Nephron progenitor cell (in vitro differentiated cells): Measurements from ENCODE around the gene GSC2.
A peak's percentile ranks its signal among the peaks of the same experiment; 100 is the strongest.

ENCODE experiments used
- DNase-seq: peaks from one replicate; pipeline ENCODE4 v3.0.0; 2021
- H3K27ac Mint-ChIP-seq: 2 replicates; pipeline ENCODE4 v1.8.0; 2021; ENCODE audit warnings: mild to moderate bottlenecking, moderate library complexity, mixed read lengths
- H3K27me3 Mint-ChIP-seq: 2 replicates; pipeline ENCODE4 v1.8.0; 2021; ENCODE audit warnings: mild to moderate bottlenecking, low read depth, mixed read lengths; ENCODE audit not compliant: poor library complexity
- H3K36me3 Mint-ChIP-seq: 2 replicates; pipeline ENCODE4 v1.8.0; 2021; ENCODE audit warnings: low read depth, mixed read lengths
- H3K4me1 Mint-ChIP-seq: 2 replicates; pipeline ENCODE4 v1.8.0; 2021; ENCODE audit warnings: mixed read lengths
- H3K4me3 Mint-ChIP-seq: 2 replicates; pipeline ENCODE4 v1.8.0; 2021; ENCODE audit warnings: mild to moderate bottlenecking, moderate library complexity, mixed read lengths
- H3K9me3 Mint-ChIP-seq: 2 replicates; pipeline ENCODE4 v1.8.0; 2021; ENCODE audit warnings: mild to moderate bottlenecking, moderate library complexity, mixed read lengths
- CTCF ChIP-seq: fragments of 200-600 bp; sonication (generic); IDR thresholded peaks from 2 replicates; pipeline ENCODE4 v1.5.0; 2021; ENCODE audit warnings: antibody characterized with exemption

The GSC2 gene

DNA sequence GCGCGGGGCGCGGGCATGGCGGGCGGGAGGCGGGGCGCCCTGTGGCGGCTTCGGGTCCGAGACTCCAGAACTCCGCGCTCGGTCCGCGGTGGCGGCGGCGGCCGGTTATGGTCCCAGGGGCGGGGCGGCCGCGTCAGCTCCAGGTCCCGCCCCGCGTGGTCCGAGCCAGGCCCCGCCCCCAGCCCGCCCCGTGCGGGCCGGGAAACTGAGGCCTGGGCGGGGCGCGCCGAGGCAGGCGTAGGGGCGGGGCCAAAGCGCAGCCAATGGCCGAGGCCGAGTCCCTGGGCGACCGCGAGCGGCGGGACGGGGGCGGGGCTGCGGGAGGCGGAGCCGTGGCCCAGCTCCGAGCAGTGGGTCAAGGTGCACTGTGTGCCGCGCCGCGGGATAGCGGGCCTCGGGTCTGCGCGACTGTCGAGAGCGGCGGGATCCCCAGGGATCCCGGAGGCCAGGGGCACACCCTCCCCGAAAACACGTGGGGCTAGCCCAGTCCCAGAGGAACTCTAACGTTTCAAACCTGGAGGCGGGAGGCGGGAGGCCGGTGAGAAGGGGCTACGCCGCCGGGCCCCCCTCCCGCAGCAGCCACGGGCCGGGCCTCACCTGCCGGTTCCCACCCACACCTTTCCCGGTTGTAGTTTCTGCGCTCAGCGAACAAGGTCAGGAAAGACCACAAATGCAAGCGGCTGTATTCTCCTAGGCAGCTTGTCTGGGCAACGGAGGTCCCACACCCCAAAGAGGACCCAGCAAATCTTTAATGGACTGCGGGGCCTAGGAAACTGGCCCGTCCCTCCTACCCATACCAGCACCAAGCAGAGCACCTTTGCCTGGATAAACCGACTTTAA lies 28.8 kb upstream of the GSC2 start, which contains the start of gene SLC25A1:
SLC25A1 (minus strand) TSS at position 80 of the 840 bp plus-strand sequence; CDS start at position 17, 63 bp downstream.
- DNase-seq, result peak; percentile 91
- peak within 1 kb of the TSS; percentile 71 for H3K27ac Mint-ChIP-seq
- TF ChIP-seq CTCF, result no peak
- peaks cover 31% of the 10 kb centered on the region for H3K4me1 Mint-ChIP-seq
- H3K4me3 Mint-ChIP-seq, result peak within 1 kb of the TSS; percentile 87
- no peaks in the 10 kb centered on the region for H3K36me3 Mint-ChIP-seq
- H3K27me3 Mint-ChIP-seq, result peaks cover 3% of the 10 kb centered on the region
- no peaks in the 10 kb centered on the region for H3K9me3 Mint-ChIP-seq

- Mint-ChIP-seq H3K9me3 (no peaks in the 10 kb centered on the region), H3K4me1 (peaks cover 37% of the 10 kb centered on the region)
- peak; percentile 73 for DNase-seq
These were observed 28.1 kb upstream of the GSC2 start for GRCh38 chr22:19178065-19178656.

DNA sequence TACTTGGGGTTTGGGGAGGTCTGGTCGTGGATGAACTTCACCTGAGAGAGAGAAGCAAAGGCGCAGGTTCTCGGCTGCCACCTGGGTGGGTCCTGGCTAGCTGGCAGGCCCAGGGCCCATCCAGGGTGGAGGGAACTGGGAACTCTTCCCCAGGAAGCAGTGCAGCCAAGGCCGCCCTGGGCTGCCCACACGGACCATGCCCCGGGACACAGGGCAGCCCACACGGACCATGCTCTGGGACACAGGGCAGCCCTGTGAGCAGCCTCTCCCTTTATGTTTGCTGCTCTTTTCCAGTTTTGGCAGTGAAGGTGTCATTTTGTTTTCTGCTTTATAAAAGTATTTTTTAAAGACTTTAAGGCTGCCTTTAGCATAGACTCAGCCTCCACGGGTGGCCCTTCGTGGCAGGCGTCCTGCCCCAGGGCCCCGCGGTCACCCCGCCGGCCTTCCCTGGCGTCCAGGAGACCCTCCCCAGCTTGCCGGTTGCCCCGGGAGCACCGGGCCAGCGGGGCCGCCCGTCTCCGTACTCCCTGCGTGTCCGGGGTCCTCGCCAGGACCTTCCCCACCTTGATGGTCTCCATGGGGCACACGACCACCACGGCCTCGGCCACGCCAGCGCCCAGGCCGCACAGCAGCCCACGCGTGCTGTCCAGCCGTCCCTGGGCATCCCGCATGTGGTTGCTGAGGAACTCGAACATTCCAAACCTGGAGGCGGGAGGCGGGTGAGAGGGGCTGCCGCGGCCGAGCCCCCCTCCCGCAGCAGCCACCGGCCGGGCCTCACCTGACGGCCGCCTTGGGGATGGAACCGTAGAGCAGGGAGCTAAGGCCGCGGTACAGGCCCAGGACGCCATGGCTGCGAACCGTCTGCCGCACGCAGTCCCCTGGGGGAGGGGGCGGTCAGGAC lies 27.3 kb upstream of the GSC2 start:
- H3K27me3 Mint-ChIP-seq, result peaks cover 3% of the 10 kb centered on the region
- DNase-seq, result no peak

More at GRCh38 chr22:19178065-19178656, 28.1 kb upstream of the GSC2 start:
- peak overlapping the region; percentile 79 for H3K4me3 Mint-ChIP-seq
- peaks cover 3% of the 10 kb centered on the region for H3K27me3 Mint-ChIP-seq
- no peak overlapping the region for H3K27ac Mint-ChIP-seq
- TF ChIP-seq CTCF, result no peak
- no peaks in the 10 kb centered on the region for H3K36me3 Mint-ChIP-seq

GRCh38 chr22:19176732-19177131 lies 26.6 kb upstream of the GSC2 start:
- no peak for TF ChIP-seq CTCF
- Mint-ChIP-seq H3K27ac (no peak overlapping the region), H3K36me3 (no peaks in the 10 kb centered on the region), H3K4me1 (peaks cover 50% of the 10 kb centered on the region), H3K27me3 (no peaks in the 10 kb centered on the region), H3K9me3 (no peaks in the 10 kb centered on the region), H3K4me3 (peak overlapping the region; percentile 77)
- no peak for DNase-seq

More for the DNA sequence above, 27.3 kb upstream of the GSC2 start:
- H3K36me3 Mint-ChIP-seq, result no peaks in the 10 kb centered on the region
- no peaks in the 10 kb centered on the region for H3K9me3 Mint-ChIP-seq
- peak overlapping the region; percentile 80 for H3K4me3 Mint-ChIP-seq
- H3K27ac Mint-ChIP-seq, result no peak overlapping the region
- TF ChIP-seq CTCF, result no peak
- H3K4me1 Mint-ChIP-seq, result peaks cover 44% of the 10 kb centered on the region

GRCh38 chr22:19176175-19176643 lies 26.1 kb upstream of the GSC2 start:
- no peaks in the 10 kb centered on the region for H3K9me3 Mint-ChIP-seq
- no peak for TF ChIP-seq CTCF
- H3K4me3 Mint-ChIP-seq, result peak overlapping the region; percentile 77
- DNase-seq, result peak; percentile 26
- no peaks in the 10 kb centered on the region for H3K36me3 Mint-ChIP-seq
- peak overlapping the region; percentile 90 for H3K27ac Mint-ChIP-seq
- H3K4me1 Mint-ChIP-seq, result peaks cover 50% of the 10 kb centered on the region
- H3K27me3 Mint-ChIP-seq, result peaks cover 2% of the 10 kb centered on the region
